NCI-H1930 (cell line): ENCODE data around the gene CASD1.

Experiments
- DNase-seq, 2 experiments: peaks; one replicate each; lab custom pipeline; 2025; lab: John Stamatoyannopoulos, UW

Gene CASD1

GRCh38 chr7:94580601-94581000 is 71.0 kb downstream of the CASD1 start:
- no peak for DNase-seq

- DNase-seq: no peak
These were observed 74.5 kb downstream of the CASD1 start for GRCh38 chr7:94584113-94584512.

GRCh38 chr7:94588075-94588474 is 78.5 kb downstream of the CASD1 start:
- no peak for DNase-seq

GRCh38 chr7:94590526-94591162 is 81.0 kb downstream of the CASD1 start:
- DNase-seq: no peak

GRCh38 chr7:94591176-94591575 is 81.6 kb downstream of the CASD1 start:
- no peak for DNase-seq

GRCh38 chr7:94594882-94595281 is 85.3 kb downstream of the CASD1 start:
- DNase-seq: no peak

GRCh38 chr7:94595717-94596116 is 86.1 kb downstream of the CASD1 start:
- DNase-seq: no peak

GRCh38 chr7:94600267-94600666 is 90.7 kb downstream of the CASD1 start:
- no peak for DNase-seq

GRCh38 chr7:94602181-94602580 is 92.6 kb downstream of the CASD1 start:
- no peak for DNase-seq

- no peak for DNase-seq
These were observed 95.4 kb downstream of the CASD1 start for GRCh38 chr7:94605031-94605430.
